NCI-H1694 (cell line): ENCODE measurements around the gene BMAL2.

Experiments used
- DNase-seq: peaks from one replicate; lab custom pipeline; 2025; lab: John Stamatoyannopoulos, UW

The BMAL2 gene

DNA sequence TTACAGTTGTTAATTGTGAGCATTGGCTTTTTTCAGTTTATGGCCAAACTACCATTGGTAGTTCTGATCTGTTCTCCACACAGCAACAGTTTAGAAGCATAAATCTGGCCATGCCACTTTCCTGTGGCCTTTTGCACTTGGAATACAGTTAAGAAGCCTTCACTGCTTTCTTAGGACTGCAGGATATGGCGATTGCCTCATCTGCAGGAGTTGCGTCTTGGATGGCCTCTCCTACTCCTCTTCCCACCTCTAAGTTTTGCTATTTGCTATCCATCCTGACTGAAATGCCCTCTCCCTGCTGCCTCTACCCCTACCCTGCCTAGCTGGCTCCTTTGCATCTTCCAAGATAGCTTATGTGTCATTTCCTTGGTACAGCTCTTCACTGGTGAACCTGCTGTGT lies 12.8 kb upstream of the BMAL2 start:
- no peak for DNase-seq

DNA sequence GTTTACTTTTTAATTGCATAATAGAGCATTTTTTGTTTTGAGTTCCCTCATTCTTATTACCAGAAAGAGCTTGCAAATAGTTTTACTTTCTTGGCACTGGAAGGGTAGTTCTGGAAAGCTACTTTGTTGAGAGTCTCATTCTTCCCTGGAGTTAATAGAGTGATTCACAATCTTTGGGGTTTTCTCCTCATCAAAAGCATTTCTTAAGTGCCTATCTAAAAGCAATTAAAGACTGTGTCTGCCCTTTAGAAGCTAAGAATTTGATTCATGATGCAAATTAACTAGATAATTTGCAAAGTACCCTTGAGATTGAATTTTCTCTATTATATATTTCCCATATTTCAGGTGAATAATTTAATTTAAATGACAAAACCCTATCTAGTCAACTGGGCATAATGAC lies 8.1 kb upstream of the BMAL2 start:
- DNase-seq: no peak

DNA sequence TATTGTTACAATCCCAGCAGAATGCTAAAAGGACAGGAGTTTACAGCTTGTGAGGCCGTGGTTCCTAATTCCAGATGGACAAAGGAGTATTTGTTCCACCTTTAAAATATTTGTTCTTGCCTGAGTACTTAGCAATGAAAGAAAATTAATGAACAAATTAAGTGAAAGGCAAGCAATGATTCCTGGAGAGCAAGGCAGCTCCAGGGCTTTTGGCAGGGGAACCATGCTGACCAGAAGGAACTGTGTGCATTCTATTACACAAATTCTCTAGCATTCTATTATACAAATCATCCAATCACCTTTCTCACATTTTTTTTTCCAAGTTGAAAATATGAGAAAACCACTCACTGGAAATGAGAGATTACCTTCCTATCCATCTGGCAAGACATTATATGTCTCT lies 1.8 kb upstream of the BMAL2 start:
- DNase-seq: no peak

DNA sequence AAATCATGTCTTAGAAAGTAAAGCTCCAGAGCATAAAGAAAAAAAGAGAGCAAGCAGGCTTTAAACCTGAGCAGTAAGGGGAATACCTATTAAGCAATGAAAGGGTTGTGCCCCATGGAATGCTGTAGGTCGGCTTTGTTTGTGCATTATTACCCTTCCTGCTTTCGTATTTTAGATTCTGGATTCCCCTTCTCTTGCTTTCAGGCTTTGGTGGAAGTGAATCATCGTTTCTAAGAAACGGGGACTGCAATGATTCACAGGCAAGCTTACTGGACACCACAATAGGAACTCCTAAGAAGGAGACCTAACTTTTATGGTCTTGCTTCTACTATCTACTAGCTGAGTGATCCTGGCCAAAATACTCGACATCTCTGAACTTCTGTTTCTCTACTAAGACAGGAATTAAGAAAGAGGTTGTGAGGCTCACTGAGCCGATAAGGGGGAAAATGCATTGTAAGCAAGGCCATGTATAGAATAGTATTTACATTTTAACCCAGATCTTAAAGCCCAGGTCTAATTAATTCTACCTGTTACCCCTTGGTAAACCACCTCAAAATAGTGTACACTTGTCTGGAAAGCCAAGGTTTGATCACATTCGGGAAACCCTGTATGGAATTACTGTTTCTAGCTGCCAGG lies 1.2 kb upstream of the BMAL2 start:
- DNase-seq: no peak

DNA sequence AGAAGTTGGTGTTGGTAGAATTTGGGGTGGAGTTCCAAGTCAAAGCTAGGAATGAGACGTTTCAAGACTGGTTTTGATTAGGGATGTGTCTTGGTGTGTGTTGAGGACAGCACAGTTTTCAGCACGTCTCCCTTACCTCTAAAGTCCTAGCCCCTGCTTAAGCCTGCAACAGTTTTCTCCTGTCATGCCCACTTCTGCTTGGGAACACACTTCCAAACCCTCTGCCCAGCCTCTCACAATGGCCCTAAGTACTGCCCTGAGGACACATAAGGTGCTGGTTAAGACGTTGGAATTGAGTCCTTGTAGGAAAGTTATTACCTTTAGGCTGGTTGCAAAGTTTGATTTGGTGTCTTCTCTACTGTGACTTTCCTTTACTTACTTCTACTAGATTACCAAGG lies 710 bp upstream of the BMAL2 start:
- no peak for DNase-seq

DNA sequence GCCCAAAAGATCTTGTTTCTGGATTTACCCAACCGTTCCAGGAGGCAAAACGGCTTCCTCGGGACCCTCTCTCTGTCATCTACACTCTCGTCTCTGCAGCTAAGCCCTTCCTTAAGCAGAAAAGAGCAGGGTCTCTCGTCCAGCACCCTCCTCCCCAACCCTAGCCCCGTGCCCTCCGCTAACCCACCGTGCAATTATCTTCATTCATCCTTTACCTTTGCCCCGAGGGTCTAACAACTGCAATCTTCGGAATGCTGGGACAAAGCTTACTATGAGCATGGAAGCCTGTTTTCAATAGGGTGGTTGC lies 276 bp upstream of the BMAL2 start:
- DNase-seq: no peak

DNA sequence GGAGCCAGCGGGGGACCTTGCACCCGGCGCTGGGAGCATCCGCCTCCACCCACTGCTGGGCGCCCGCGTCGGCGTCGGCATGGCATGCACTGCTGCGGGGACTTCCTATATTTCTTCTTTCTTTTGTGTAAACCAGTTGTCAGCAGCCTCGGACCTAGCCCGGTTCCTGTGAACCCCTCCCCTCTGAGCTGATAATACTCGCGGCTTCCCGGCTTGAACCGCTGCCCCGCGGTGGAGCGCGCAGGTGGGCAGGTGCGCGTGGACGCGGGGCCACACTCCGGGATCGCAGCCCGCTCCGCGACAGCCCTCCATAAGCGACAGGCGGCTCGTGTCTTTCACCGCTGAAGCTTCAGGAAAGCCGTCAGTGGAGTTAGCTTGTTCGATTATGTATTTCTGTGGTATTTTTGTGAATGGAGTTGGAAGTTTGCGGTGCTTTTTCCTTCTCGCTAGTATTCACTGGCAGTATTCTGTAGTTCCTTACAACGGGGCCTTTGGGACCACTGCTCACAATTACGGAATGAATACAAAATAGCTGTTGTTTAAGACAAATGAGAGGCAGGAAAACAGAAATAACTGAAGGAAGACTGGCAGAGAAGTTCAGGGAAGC lies 870 bp downstream of the BMAL2 start:
- DNase-seq: peak; percentile 17

DNA sequence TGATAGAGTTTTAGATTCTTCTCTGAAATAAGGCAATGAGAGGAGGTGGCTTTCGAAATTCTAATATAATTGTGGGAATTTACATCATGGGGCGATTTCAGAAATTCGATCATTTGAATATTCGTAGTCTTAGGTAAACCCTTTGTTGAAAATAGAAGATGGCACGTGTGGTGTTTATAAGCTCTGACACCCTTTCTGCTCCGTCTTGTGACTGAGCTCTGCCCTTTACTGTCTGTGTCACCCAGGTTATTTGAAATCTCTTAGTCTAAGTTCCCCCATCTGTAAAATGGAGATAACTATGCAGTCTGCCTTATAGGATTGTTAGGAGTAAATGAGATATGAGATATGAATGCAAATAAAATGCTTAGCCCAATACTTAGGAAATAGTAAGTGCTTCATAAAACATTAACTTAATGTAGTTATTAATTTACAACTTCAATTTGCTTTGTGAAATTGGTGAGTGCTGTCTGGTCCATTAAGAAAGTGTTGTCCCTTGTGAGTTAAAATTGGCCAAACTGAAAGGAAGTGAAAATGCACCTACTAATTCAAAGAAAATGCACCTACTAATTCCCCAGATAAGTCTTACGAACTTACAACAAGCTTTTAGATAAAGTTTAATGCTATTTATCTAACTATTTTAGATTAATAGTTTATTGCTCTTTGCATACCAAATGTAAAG lies 1.5 kb downstream of the BMAL2 start:
- DNase-seq: no peak

DNA sequence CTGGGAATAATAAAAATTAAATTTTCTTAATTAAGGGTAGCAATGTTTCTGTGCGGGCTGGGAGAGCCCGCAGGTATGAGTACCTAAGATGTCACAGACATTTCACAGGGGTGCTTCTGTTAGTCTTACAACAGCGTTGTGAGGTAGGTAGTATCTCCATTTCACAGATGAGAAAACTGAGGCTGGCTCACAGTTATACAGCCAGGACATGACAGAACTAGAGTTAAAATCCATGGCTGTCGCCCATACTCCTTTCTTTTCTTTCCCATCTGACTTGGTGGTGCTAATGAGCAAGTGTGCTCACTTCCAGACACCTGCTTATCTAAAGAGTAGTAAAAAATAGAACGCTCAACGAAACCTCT lies 2.1 kb downstream of the BMAL2 start:
- no peak for DNase-seq

DNA sequence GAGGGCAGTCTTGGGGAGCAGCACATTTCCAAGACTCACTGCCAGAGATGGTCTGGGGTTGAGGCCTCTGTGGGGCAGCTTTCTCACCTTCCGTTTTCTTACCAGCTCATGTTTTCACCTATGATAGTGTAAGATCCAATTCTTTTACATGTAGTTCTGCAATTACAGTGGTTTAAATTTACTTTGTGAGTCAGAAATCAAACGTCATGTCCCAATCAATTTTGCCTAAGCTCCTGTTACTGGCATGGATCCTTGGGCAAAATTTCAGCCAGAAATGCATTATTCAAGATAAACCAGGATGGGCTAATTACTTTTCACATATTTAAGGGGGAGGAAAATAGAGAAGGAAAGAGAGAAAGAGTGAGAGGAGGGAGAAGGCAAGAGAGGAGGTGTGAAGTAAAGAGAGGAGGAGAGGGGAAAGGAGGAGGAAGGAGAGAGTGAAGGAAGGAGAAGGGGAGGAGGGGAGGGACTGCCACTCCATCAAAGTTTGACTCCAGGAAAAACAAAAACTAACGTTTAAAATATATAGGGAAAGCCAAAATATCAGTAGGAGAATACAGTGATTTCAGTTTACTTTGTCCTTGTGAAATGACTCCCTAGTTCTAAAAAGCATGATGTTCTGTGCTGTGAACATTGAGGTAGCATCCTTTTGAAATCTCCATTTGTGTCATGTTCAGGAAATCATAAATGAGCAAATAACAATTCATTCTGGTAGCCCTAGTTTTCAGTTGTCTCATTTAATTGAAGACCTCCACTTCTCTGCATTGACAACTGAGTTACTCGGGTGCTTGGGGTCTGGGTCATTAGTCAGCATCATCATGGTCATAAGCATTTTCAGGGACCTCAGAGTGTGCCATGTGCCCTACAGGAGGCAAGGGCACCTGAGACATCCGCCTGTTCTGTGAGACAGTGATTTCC lies 3.0 kb downstream of the BMAL2 start:
- no peak for DNase-seq

DNA sequence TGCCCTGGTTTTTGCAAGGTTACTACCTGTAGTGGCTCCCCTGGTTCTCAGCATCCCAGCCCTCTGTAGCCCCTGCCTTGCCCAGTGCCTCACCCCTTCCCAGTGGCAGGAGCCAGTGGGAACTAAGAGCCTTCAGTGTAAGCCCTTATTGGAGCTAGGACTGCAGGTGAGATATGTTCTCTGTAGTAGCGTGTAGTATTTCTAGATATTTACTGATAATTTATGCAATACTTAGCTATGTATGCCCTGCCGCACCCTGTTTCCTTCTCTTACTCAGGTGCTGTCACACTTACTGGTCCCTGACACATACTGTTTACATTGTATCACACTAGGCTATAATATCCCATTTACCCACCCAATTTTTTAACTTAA lies 3.6 kb downstream of the BMAL2 start:
- no peak for DNase-seq

DNA sequence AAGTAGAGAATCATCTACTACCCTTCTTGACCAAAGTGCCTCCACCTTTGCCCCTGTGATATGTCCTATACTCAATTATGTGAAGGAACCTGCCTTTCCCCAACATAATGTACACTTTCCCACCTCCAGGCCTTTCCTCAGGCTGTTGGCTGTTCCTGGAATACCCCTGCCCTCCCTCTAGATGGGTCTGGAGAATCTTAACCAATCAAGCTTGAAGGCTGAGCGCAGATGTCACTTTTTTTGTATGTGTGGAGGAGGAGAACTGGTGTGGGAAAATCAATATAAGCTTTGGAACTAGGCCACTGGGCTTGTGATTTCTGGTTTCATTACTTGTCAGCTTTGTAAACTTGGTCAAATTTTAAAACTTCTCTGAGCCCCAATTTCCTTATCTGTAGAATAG lies 4.7 kb downstream of the BMAL2 start:
- DNase-seq: no peak

DNA sequence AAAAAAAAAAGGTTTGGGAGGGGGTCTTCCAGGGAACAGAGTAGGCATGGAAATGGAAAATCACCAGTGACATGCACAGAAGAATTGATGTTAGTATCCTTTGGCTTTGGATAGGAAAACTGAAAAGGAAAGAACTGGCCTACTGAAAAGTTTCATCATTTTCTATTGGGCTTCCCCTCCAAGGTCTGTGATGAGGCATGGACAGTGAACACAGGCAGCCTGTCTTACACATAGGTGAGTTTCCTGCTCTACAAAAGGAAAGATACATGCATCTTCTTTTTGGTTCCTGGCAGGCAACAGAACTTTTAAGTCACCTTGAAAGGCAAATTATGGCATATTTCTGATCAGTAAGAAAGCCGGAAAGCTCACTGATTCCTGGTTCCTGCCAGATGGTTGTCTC lies 5.8 kb downstream of the BMAL2 start:
- no peak for DNase-seq

DNA sequence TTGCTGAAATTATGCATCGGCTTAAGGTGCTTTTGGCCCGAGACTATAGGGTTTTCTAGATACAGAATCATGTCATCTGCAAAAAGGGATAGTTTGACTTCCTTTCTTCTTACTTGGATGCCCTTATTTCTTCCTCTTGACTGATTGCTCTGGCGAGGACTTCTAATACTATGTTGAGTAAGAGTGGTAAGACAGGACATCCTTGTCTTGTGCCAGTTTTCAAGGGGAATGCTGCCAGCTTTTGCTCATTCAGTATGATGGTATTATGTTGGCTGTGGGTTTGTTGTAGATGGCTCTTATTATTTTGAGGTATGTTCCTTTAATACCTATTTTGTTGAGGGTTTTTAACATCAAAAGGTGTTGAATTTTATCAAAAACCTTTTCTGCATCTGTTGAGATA lies 8.3 kb downstream of the BMAL2 start:
- no peak for DNase-seq

DNA sequence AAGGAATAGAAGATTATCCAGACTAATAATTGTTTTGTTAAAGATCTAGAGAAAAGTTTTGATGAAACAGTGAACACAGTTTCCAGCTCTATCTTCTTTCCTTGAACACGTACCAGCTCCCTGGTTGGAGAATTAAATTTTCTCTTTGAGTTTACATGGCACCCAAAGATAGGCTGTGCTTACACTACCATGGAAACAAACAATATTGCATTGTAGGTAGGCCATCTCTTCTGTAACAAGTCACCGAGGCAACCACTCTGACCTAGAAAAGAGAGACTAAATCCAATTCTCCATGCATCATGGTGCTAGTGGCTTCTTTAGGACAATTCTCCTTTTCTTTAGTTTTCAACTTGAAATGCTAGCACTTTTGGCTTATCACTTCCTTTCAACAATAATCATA lies 9.9 kb downstream of the BMAL2 start:
- DNase-seq: no peak

DNA sequence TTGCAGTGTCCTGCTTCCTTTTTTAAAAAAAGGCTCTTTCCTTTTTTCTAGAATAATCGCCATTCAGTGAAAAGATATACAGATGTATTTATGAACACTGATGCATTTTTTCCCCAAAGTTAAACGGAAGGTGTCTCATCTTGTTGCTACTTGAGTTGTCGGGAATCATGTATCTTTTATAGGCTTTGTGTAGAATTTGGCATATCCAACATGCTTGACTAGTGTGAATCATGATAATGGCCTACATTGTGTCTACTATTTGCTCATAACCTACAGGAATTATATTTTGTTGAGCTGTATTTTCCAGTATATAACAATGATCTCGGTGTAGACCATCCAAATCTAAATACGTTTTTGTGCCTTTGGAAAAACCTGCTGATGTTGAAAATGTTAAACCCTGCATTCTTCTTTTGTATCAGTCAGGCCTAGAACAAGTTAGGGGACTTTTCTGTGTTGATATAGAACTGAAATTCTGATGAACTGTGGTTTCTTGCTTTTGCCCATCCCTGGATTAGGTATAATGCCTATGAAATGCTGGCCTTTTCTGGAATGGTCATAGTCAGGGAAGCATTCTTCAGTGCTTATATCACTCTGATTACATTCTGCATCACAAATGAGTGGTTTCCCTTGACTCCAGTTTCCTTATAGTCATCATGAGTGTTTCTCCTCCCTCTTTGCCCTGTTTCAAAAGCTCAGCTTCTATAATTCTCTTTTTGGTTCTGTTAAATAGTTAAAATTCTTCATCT lies 10.8 kb downstream of the BMAL2 start:
- no peak for DNase-seq

DNA sequence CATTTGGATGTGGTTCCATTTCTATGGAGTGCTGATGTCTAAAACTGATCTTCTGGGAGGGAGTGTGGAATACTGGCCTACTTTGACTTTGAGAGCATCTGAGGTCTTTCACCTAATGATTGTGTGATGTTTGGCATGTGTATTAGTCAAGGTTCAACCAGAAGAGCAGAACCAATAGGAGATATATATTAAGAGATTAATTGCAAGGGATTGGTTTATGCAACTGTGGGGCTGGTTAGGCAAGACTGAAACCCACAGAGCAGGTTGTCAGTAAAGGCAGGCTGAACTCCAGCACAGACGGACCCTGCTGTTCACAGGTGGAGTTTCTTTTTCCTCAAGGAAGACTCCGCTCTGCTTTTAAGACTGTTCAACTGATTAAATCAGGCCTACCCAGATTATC lies 11.6 kb downstream of the BMAL2 start:
- DNase-seq: no peak

DNA sequence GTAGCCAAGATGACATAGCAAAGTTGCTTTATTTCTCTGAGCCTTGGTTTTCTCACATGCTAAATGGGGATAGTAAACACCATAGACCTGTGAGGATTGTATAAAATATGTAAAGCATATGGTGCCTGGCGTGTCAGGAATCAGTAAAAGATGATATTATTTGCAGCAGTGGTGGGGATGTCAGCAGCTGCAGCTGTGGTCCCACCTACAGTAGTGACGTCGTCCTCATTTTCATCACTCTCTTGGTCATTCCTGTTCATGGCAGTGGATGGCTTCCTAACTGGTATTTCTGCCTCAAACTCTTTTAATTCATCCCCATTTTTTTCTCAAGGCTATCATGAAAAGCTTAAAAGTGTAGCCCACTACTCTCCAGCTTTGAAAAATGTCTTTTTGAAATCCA lies 12.1 kb downstream of the BMAL2 start:
- no peak for DNase-seq

DNA sequence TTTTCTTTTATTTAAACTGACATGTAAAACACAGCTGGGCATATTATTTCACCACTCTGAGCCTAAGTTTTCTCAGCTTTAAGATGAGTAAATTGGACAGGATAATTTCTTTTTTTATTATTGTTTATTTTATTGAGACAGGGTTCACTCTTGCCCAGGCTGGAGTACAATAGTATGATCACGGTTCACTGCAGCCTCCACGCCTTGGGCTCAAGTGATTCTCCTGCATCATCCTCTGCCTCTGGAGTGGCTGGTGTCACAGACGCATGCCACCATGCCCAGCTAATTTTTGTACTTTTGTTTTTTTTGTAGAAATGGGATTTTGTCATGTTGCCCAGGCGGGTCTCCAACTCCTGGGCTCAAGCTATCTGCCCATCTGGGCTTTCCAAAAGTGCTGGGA lies 12.7 kb downstream of the BMAL2 start:
- DNase-seq: no peak

DNA sequence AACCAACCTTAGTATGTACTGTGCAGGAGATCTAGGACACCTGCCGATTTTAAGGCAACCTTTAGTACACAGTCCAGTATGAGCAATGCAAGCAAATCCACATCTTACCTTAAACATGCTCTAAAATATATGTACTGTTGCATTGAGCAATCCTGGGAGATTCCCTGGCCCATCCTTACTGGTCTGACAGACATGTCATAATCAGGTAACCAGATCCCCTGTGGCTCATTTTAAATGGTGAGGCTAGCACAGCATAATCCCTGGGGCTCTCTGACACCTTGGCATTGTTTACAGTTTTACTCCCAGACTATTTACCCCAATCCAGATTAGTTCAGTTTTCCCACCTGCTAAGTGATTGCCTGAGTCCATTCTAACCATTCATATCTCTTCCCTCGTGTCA lies 15.1 kb downstream of the BMAL2 start:
- DNase-seq: no peak

DNA sequence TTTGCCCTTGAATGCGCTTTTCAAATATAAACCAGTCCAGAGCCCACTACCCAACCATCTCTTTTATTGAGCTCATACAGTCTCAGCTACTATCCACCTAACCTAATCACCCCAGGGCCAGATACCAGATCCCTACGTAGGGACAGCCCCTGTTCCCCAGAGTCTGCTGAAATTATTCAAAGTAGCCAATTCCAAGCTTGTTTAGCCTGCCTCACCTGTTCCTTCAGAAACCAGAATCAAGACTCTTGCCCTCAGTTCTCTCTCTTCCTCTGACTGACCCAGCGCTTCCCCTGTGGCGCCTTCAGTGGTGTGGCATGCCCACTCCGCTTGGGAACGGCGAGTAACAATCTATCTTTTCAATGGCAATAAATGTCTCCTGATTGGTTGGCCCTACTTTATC lies 18.8 kb downstream of the BMAL2 start:
- no peak for DNase-seq

DNA sequence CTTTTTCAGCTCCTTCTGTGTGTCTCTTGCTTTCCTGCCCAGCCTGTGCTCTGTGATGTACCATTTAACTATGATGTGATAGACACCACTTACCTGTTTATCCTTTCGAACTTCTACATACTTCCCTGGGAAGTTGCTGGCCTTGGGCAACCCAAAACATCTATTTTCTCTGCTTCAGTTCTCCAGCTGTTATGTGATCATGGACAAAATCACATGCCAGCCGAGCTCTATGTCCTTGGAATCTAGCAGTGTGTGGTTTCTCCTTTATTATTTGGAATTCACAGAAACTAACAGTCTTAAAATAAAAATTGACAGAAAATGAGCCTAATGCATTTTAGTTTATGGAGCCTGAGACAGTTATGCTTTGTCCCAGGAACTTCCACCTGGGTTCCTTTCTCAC lies 22.9 kb downstream of the BMAL2 start:
- DNase-seq: no peak
